ENCODE data around the gene AXIN1. TPM values are rescaled to one million over a fixed set of nuclear protein-coding genes. Genes with fewer than 3 reads are reported as not detected.
A peak's percentile ranks its signal among the peaks of the same experiment; 100 is the strongest.
"Not testable (repeated sequence)": the region's sequence is repeated elsewhere in the genome, so short reads cannot be mapped to it uniquely, and the experiment has no call there.

Gene AXIN1, protein sequence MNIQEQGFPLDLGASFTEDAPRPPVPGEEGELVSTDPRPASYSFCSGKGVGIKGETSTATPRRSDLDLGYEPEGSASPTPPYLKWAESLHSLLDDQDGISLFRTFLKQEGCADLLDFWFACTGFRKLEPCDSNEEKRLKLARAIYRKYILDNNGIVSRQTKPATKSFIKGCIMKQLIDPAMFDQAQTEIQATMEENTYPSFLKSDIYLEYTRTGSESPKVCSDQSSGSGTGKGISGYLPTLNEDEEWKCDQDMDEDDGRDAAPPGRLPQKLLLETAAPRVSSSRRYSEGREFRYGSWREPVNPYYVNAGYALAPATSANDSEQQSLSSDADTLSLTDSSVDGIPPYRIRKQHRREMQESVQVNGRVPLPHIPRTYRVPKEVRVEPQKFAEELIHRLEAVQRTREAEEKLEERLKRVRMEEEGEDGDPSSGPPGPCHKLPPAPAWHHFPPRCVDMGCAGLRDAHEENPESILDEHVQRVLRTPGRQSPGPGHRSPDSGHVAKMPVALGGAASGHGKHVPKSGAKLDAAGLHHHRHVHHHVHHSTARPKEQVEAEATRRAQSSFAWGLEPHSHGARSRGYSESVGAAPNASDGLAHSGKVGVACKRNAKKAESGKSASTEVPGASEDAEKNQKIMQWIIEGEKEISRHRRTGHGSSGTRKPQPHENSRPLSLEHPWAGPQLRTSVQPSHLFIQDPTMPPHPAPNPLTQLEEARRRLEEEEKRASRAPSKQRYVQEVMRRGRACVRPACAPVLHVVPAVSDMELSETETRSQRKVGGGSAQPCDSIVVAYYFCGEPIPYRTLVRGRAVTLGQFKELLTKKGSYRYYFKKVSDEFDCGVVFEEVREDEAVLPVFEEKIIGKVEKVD
- polyA plus RNA-seq (ENCODE audit: insufficient read length): 12.4 TPM

DNA sequence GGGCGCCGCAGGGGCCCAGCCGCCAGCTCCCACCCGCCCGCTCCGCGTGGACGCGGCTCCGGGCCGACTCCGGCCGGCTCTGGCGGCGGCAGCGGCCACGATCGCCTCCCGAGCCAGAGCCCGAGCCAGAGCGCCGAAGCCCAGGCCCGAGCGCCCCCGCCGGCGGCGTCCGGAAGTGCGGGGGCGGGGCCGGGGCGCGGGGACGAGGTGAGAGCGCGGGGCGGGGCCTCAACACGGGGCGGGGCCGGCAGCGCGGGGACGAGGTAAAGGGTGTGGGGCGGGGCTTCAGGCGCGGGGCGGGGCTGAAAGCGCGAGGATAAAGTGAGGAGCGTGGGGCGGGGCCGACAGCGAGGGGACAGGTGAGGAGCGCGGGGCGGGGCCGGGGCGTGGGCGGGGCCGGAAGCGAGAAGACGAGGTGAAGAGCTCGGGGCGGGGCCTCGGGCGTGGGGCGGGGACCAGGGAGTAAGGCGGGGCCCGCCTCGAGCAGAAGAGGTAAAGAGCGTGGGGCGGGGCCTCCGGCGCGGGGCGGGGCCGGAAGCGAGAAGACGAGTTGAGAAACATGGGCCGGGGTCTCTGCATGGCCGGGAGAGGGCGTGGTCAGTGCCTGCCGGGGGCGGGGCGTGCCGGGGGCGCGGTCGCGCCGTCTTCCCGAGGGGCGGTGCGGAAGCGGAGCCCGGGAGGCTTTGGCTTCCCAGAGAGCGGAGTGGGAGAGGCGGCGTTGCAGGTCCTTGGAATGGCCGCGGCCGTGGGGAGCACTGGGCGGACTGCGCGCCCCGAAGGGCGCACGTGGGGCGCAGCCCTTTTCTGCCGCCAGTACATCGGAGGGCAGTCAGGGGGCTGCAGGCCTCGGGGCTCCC is at the start of gene AXIN1:
TSS of gene AXIN1 (minus strand) at position 177 of the 857 bp plus-strand sequence. CDS start 5,698 bp downstream, outside the sequence.
- DNase-seq: peak; percentile 86

DNA sequence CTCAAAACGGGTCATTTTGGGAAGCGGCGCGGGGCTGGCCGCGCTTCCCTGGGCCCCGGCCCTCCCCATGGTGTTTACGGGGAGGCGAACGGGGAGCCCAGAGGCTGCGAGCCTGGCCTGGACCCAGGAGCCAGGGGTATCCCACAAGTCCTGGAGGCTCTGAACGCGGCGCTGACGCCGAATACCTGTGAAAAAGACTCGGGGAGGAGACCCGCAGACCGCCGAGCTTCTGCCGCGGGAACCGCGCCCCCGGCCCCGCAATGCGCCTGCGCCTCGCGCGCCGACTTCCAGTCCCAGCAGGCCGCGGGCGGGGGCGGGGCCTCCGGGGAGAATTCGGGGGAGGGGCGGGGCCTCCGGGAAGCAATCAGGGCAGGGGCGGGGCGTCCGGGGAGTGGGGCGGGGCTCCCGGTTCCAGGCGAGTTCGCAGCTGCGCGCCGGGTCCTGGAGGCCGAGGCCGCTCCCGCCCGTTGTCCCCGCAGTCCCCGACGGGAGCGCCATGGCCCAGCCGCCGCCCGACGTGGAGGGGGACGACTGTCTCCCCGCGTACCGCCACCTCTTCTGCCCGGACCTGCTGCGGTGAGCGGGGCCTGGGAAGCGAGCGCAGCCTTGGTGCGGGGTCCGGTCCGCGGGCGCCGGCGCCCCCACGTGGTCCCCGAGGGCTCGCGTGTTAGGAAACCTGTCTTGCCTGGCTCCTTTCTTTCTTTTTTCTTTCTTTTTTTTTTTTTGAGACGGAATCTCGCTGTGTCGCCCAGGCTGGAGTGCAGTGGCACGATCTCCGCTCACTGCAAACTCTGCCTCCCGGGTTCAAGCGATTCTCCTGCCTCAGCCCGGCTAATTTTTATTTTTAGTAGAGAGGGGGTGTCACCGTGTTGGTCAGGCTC is 49.2 kb upstream of the AXIN1 start, which contains the start of gene DECR2:
TSS of gene DECR2 (plus strand) at position 418 of the 881 bp plus-strand sequence. CDS start at position 497, 79 bp downstream.
- peak; percentile 93 for DNase-seq

DNA sequence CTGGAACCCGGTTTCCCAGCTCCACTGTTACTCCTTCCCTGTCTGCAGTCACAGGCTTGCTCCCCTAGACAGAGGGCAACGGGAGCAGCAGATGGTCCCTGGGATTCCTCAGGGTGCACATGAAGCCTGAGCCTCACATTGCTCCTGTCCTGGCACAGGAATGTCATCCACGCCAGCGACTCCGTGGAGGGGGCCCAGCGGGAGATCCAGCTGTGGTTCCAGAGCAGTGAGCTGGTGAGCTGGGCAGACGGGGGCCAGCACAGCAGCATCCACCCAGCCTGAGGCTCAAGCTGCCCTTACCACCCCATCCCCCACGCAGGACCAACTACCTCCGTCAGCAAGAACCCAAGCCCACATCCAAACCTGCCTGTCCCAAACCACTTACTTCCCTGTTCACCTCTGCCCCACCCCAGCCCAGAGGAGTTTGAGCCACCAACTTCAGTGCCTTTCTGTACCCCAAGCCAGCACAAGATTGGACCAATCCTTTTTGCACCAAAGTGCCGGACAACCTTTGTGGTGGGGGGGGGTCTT is 47.6 kb upstream of the AXIN1 start:
- no peak for DNase-seq

DNA sequence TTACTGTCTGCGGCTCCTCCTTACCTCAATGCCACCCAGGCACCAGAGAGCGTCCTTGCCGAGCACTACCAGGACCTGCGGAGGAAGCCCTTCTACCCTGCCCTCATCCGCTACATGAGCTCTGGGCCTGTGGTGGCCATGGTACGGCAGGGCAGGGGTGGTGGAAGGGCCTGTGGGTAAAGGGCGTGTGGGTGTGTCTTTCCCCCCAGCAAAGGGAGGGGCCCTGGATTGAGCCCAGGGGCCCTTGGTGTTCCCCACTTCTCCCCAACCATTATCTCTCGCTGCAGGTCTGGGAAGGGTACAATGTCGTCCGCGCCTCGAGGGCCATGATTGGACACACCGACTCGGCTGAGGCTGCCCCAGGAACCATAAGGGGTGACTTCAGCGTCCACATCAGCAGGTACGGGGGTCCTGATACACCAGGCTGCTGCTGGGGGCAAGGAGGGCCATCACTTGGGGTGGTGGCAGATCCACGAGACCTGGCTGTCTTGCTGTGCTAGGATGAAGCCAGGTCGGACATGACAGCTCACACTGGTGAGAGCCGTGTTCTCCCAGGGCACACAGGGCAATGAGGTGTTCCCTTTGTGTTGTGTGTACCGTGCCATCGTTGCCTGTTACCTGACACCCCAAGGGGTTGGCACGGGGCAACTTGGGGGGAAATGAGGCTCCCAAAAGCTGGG is 47.0 kb upstream of the AXIN1 start:
- DNase-seq: no peak

DNA sequence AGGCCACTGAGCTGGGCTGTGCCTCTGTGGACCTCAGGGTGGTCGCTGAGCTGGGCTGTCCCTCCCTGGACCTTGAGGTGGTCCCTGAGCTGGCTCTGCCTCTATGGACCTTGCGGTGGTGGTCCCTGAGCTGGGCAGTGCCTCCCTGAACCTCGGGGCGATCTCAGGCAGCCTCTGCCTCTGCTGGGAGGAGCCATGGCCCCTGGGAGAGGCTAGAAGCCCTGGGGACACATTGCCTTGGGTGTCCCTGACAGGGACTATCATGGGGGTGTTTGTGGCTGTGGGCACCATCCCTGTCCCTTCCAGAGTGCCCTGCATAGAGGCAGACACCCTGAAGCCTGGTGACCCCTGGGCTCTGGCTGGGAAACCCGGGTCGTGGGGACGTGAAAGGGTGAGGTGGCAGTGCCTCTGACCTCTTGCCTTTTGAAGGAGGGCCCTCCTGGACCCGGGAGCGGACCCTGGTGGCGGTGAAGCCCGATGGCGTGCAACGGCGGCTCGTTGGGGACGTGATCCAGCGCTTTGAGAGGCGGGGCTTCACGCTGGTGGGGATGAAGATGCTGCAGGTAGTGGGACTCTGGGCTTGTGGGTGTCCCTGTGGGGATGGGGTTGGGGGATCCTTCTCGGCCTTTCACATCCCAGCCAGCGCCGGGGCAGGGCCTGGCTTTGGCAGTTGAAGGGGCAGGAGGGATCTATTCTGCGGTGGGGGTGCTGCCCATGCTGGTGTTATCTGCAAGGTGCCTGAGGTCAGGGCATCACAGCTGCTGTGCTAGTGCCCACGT is 46.2 kb upstream of the AXIN1 start:
- DNase-seq: no peak

DNA sequence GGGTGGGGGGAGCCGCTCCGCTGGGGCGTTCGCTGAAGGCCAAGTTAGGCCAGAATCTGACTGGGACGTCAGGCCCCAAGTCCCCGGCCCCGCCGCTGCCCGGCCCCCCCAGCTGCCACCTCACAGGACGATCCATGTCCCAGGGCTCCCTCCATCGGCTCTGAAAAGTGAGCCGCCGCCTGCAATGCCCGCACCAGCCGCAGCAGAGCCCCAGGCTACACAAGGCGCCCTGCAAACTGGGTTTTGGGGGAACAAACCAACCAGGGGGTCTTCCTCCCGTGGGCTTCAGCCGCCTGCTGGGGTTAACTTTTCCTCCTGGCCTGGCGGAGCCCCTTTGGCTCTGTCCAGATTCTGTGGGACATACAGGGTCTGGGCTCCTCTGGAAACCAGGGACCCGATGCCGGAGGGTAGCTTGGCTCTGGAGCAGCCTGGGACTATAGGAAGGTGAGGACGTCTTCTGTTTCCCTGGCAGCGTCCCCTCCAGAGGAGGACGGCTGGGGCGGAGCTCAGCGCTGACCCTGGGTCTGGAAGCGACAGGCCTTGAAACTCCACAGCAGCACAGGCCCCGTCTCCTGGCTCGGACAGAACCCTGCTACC is 45.3 kb upstream of the AXIN1 start:
- peak; percentile 61 for DNase-seq

DNA sequence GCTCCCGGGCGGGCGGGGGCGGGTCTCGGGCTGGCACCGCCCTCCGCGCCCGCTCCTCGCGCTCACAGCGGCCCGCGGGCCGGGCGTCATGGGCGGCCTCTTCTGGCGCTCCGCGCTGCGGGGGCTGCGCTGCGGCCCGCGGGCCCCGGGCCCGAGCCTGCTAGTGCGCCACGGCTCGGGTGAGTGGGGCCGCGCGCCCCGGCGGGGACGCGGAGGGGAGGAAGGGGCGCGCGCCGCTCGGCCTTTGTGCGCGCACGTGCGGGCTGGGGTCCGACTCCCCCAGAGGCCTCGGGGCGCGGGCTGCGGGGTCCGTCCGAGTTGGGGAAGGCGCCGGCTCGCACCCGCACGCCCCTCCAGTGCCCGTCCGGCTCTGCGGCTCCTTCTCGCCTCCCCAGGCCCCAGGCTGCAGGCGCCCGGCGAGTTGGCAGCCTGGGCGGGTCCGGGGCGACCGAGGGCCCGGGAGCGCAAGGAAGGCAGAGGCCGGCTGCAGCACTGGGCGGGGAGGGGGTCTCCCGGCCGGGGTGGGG is 44.7 kb upstream of the AXIN1 start, which contains the start of gene NME4:
TSS of gene NME4 (plus strand) at position 65 of the 527 bp plus-strand sequence. CDS start at position 89, 24 bp downstream.
- no peak for DNase-seq

DNA sequence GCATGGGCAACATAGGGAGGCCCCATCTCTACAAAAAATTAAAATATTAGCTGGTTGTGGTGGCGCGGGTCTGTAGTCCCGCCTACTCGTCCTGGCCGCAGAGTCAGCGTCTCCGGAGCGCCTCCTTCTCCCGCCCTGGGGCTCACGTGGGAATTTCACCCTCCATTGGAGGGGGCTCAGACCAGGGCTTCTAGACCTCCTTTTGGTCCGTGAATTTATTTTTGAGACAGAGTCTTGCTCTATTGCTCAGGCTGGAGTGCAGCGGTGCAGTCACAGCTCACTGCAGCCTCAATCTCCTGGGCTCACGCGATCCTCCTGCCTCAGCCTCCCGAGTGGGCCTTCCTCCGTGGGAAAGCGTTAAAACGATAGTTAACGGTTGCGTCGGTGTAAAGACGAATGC is 44.1 kb upstream of the AXIN1 start:
- no peak for DNase-seq

DNA sequence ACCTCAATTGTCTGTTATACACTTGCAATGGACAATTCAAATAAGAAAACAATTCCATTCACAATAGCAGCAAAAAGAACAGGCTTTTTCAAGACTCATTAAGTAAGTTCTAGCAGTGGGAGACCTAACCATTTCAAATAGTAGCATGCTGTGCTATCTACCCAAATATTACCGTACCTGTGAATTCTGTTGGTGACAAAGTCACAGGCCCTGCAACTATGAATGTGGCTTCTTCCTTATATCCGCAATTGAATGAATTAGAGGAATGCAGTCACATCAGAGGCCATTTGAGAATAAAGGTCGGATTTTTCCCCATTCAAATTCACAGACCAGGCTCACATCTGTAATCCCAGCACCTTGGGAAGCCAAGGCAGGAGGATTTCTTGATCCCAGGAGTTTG is 43.7 kb upstream of the AXIN1 start:
- DNase-seq: no peak

DNA sequence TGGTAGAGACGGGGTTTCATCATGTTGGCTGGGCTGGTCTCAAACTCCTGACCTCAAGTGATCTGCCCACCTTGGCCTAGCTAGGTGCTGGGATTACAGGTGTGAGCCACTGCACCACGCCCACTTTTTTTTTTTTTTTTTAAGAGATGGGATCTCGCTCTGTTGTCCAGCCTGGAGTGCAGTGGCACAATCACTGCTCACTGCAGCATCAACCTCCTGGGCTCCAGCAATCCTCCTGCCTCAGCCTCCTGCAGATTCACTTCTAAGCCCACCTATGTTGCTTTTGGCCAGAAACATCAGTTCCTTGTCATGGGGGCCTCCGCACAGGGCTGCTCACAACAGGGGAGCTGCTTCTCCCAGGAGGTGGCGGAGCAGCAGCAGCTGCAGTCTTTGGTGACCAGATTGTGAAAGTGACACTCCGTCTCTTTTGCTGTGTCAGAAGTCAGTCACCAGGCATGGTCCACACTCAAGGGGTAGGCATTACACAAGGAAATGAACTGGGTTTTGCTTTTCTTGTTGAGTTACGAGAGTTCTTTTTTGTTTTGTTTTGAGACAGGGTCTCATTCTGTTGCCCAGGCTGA is 40.0 kb upstream of the AXIN1 start:
- DNase-seq: no peak

DNA sequence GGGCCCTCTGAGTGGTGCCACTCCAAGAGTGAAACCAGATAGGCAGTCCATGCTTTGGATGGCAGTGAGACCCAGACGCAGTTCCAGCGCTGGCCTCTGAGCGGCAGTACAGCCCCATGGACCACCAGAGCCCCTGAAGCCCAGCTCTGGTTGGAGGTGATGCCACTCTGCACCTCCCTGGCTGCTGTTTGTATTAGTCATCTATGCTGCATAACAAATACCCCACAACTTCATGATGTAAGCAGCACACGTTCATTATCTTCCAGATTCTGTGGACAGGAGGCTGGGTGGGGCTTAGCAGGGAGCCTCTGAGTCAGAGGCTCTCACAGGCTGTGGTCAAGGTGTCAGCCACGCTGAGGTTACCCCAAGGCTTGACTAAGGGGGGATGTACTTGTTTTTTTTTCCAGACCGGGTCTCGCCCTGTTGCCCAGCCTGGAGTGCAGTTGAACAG is 39.4 kb upstream of the AXIN1 start:
- DNase-seq: no peak

DNA sequence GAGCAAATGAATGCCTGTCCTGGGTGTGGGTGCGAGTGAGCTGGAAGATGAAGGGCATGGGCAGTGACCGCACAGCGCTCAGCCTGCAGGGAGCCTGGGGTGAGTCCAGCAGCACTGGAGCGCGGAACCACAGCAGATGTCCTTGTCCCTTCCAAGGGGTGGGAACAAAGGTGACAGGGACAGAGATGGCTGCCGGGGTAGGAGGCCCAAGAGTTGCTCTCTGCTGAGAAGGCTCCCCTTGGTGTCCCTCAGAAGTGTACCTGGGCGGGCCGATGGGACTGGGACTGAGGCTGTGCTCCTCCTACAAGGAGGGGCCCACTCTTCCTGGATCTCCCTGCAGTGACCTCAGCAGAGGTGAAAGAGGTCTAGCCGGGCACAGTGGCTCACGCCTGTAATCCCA is 36.8 kb upstream of the AXIN1 start:
- DNase-seq: no peak

DNA sequence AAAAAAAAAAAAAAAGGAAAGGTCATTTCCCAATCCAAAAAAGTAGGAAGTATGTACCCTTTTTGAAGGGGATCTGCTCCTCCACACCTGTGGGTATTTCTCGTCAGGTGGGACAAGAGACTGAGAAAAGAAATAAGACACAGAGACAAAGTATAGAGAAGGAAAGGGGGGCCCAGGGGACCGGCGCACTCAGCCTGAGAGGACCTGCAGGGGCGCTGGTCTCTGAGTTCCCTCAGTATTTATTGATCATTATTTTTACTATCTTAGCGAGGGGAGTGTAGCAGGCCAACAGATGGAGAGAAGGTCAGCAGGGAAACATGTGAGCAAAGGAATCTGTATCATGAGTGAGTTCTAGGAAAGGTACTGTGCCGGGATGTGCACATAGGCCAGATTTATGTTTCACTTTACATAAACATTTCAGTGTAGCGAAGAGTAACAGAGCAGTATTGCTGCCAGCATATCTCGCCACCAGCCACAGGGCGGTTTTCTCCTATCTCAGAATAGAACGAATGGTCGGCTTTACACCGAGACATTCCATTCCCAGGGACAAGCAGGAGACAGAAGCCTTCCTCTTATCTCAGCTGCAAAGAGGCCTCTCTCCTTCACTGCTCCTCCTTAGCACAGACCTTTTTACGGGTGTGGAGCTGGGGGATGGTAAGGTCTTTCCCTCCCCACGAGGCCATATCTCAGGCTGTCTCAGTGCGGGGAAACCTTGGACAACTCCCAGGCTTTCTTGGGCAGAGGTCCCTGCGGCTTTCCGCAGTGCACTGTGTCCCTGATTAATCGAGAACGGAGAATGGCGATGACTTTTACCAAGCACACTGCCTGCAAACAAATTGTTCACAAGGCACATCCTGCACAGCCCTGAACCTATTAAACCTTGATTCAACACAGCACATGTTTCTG is 35.5 kb upstream of the AXIN1 start:
- DNase-seq: not testable (repeated sequence)

DNA sequence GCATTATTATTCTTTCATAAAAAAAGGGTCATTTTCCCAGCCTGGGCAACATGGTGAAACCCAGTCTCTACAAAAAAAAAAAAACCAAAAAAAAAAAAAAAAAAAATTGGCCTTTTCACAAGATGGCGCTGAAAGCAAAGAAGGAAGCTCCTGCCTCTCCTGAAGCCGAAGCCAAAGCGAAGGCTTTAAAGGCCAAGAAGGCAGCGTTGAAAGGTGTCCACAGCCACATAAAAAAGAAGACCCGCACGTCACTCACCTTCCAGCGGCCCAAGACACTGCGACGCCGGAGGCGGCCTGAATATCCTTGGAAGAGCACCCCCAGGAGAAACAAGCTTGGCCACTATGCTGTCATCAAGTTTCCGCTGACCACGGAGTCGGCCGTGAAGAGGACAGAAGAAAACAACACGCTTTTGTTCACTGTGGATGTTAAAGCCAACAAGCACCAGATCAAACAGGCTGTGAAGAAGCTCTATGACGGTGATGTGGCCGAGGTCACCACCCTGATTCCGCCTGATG is 34.2 kb upstream of the AXIN1 start:
- DNase-seq: no peak

DNA sequence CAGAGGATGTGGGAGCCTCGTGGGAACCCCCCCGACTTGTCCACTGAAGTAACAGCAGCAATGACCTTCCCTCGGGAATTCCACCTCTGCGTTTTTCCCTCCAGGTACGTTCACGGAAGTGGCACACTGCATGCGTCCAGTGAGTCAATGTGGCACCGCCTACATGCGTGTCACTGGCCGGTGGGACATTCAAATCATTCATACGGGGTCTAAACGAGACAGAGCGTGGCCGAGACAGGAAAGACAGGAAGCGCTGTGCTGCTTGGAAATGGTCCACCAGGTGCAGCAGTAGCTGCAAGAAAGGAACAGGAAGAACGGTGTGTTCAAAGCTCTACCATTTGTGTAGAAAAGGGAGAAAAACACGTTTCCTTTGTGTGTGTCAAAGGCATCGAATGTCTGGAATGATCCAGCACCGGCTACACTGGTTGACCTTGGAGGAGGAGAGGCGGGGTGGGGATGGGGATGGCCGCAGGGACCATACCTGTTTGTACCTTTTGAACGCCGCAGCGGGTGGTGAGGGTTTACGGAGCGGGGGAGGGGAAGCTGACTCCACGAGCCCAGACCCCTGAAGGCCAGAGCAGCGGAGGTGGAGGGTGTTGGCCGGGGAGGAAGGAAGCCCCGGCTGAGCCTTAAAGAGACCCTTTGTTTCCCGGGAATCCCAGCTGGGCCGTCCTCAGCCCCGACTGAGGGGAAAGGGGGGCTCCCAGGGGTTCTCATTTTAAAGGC is 31.0 kb upstream of the AXIN1 start:
- DNase-seq: no peak

Measured in hindlimb muscle (tissue), 1 donor.